ENCODE results near the gene DHRS3.

The DHRS3 gene

GRCh38 chr1:12583484-12583883 is 34.5 kb downstream of the DHRS3 start:
- POLR2A ChIA-PET: no interaction called here
- CTCF ChIA-PET: no interaction called here
- TF ChIP-seq CTCF (IDR thresholded peaks at IDR 0.05; ENCODE audit: control extremely low read depth, extremely low read depth, low read depth, missing control alignments): no peak
- DNase-seq (ENCODE audit: extremely low spot score): no peak

- TF ChIP-seq CTCF (IDR thresholded peaks at IDR 0.05; ENCODE audit: control extremely low read depth, extremely low read depth, low read depth, missing control alignments): no peak
- ChIA-PET POLR2A (no interaction called here), CTCF (no interaction called here)
- no peak for DNase-seq (ENCODE audit: extremely low spot score)
Measured at GRCh38 chr1:12582649-12583048, 35.4 kb downstream of the DHRS3 start.

- CTCF ChIA-PET: interaction anchor here (0.9 kb wide), 1 partner anchor 38 kb away, joined by 3 read pairs; no protein-coding TSS in a partner anchor
- POLR2A ChIA-PET: no interaction called here
Measured at GRCh38 chr1:12581179-12581578, 36.8 kb downstream of the DHRS3 start.

GRCh38 chr1:12580054-12580887 is 37.7 kb downstream of the DHRS3 start:
- CTCF ChIA-PET: no interaction called here
- DNase-seq (ENCODE audit: extremely low spot score): no peak
- no peak for TF ChIP-seq CTCF (IDR thresholded peaks at IDR 0.05; ENCODE audit: control extremely low read depth, extremely low read depth, low read depth, missing control alignments)
- POLR2A ChIA-PET: no interaction called here

More at GRCh38 chr1:12581179-12581578, 36.8 kb downstream of the DHRS3 start:
- TF ChIP-seq CTCF (IDR thresholded peaks at IDR 0.05; ENCODE audit: control extremely low read depth, extremely low read depth, low read depth, missing control alignments): no peak
- no peak for DNase-seq (ENCODE audit: extremely low spot score)

- DNase-seq (ENCODE audit: extremely low spot score): no peak
- ChIA-PET POLR2A (no interaction called here), CTCF (no interaction called here)
- no peak for TF ChIP-seq CTCF (IDR thresholded peaks at IDR 0.05; ENCODE audit: control extremely low read depth, extremely low read depth, low read depth, missing control alignments)
Measured at GRCh38 chr1:12578860-12579422, 39.1 kb downstream of the DHRS3 start.

- TF ChIP-seq CTCF (IDR thresholded peaks at IDR 0.05; ENCODE audit: control extremely low read depth, extremely low read depth, low read depth, missing control alignments): no peak
- ChIA-PET POLR2A (no interaction called here), CTCF (interaction anchor here (1.4 to 2.0 kb wide), 4 partner anchors 12 to 82 kb away, joined by 3 to 11 read pairs (median 4); no protein-coding TSS in a partner anchor)
Measured at GRCh38 chr1:12577020-12577419, 41.0 kb downstream of the DHRS3 start.

More at GRCh38 chr1:12577020-12577419, 41.0 kb downstream of the DHRS3 start:
- no peak for DNase-seq (ENCODE audit: extremely low spot score)

All from GM10248 (cell line).